ENCODE results near the gene SEC22C.
A peak's percentile ranks its signal among the peaks of the same experiment; 100 is the strongest.

The SEC22C gene

GRCh38 chr3:42520336-42520735, 61.4 kb downstream of the SEC22C start:
- H4K91ac ChIP-seq (ENCODE audit: low read depth, low read length, poor library complexity) = no peak overlapping the region
- no peak overlapping the region for H2BK120ac ChIP-seq (ENCODE audit: low read depth, low read length)
- H3K18ac ChIP-seq (ENCODE audit: low read length) = no peak overlapping the region
- H3K9me3 ChIP-seq (replicated peaks in 1 of 2; ENCODE audit: control insufficient read depth in 2 of 2, insufficient read depth in 1 of 2, low read depth in 1 of 2, low read length in 2 of 2) = no peaks in the 10 kb centered on the region
- H3K4ac ChIP-seq (ENCODE audit: low read length) = no peak overlapping the region
- H3K9ac ChIP-seq (ENCODE audit: low read depth, low read length, poor library complexity) = no peak overlapping the region
- no peak overlapping the region for H3K4me2 ChIP-seq (ENCODE audit: insufficient read depth, low read length, poor library complexity, severe bottlenecking)
- H3K27ac ChIP-seq (replicated peaks; ENCODE audit: low read length) = no peak overlapping the region
- H3K4me1 ChIP-seq (ENCODE audit: control insufficient read depth in 2 of 2, insufficient read depth in 1 of 2, low read depth in 1 of 2, low read length in 2 of 2) = peaks cover 0 to 6% of the 10 kb centered on the region in 2 donors
- no peak overlapping the region for H4K8ac ChIP-seq (ENCODE audit: low read depth, low read length)
- no peaks in the 10 kb centered on the region for H3K79me1 ChIP-seq (ENCODE audit: low read depth, low read length)
- no CpG with 5 or more reads among the region's 4 CpGs for WGBS, 2 donors (ENCODE audit: extremely low coverage in 2 of 2, insufficient read length in 2 of 2, insufficient replicate concordance in 1 of 2)
- no peak overlapping the region for H2AFZ ChIP-seq (ENCODE audit: low read length)
- H3K36me3 ChIP-seq (replicated peaks in 1 of 2; ENCODE audit: control insufficient read depth in 2 of 2, insufficient read depth in 2 of 2, low read length in 2 of 2) = no peaks in the 10 kb centered on the region
- no peak overlapping the region for H2BK5ac ChIP-seq (ENCODE audit: low read length)
- no peak overlapping the region for H3K14ac ChIP-seq (ENCODE audit: low read length)
- no peak overlapping the region for H2BK12ac ChIP-seq (ENCODE audit: low read length)
- DNase-seq (ENCODE audit: low spot score) = no peak
- H3K23ac ChIP-seq (ENCODE audit: low read depth, low read length, poor library complexity) = no peak overlapping the region
- H3K27me3 ChIP-seq (ENCODE audit: control insufficient read depth in 3 of 3, insufficient read depth in 3 of 3, low read depth in 1 of 3, low read length in 3 of 3) = no peaks in the 10 kb centered on the region
- no peak overlapping the region for H2BK15ac ChIP-seq (ENCODE audit: low read length)
- H2AK5ac ChIP-seq (ENCODE audit: low read depth, low read length) = peak overlapping the region; percentile 14
- no peak overlapping the region for H3K4me3 ChIP-seq (ENCODE audit: low read length in 2 of 2)

GRCh38 chr3:42519568-42519962, 62.2 kb downstream of the SEC22C start:
- Histone ChIP-seq H3K14ac (ENCODE audit: low read length) (no peak overlapping the region), H3K4ac (ENCODE audit: low read length) (no peak overlapping the region), H3K4me2 (ENCODE audit: insufficient read depth, low read length, poor library complexity, severe bottlenecking) (no peak overlapping the region), H2AFZ (ENCODE audit: low read length) (no peak overlapping the region), H3K27ac (replicated peaks; ENCODE audit: low read length) (no peak overlapping the region), H3K18ac (ENCODE audit: low read length) (no peak overlapping the region), H3K23ac (ENCODE audit: low read depth, low read length, poor library complexity) (no peak overlapping the region), H3K4me3 (ENCODE audit: low read length in 2 of 2) (no peak overlapping the region), H2BK120ac (ENCODE audit: low read depth, low read length) (no peak overlapping the region), H3K9me3 (replicated peaks in 1 of 2; ENCODE audit: control insufficient read depth in 2 of 2, insufficient read depth in 1 of 2, low read depth in 1 of 2, low read length in 2 of 2) (no peaks in the 10 kb centered on the region), H4K91ac (ENCODE audit: low read depth, low read length, poor library complexity) (no peak overlapping the region), H2BK15ac (ENCODE audit: low read length) (no peak overlapping the region), H3K4me1 (ENCODE audit: control insufficient read depth in 2 of 2, insufficient read depth in 1 of 2, low read depth in 1 of 2, low read length in 2 of 2) (no peaks in the 10 kb centered on the region), H2BK5ac (ENCODE audit: low read length) (no peak overlapping the region), H3K9ac (ENCODE audit: low read depth, low read length, poor library complexity) (no peak overlapping the region), H2BK12ac (ENCODE audit: low read length) (no peak overlapping the region), H2AK5ac (ENCODE audit: low read depth, low read length) (no peak overlapping the region), H3K36me3 (replicated peaks in 1 of 2; ENCODE audit: control insufficient read depth in 2 of 2, insufficient read depth in 2 of 2, low read length in 2 of 2) (no peaks in the 10 kb centered on the region), H3K27me3 (ENCODE audit: control insufficient read depth in 3 of 3, insufficient read depth in 3 of 3, low read depth in 1 of 3, low read length in 3 of 3) (no peaks in the 10 kb centered on the region), H4K8ac (ENCODE audit: low read depth, low read length) (no peak overlapping the region), H3K79me1 (ENCODE audit: low read depth, low read length) (no peaks in the 10 kb centered on the region)
- no CpG with 5 or more reads among the region's 2 CpGs for WGBS, 2 donors (ENCODE audit: extremely low coverage in 2 of 2, insufficient read length in 2 of 2, insufficient replicate concordance in 1 of 2)
- no peak for DNase-seq (ENCODE audit: low spot score)

GRCh38 chr3:42518800-42519567, 62.8 kb downstream of the SEC22C start:
- H3K18ac ChIP-seq (ENCODE audit: low read length) = peak overlapping the region; percentile 65
- H2BK15ac ChIP-seq (ENCODE audit: low read length) = no peak overlapping the region
- H3K14ac ChIP-seq (ENCODE audit: low read length) = no peak overlapping the region
- peak overlapping the region; percentile 30 for H3K9ac ChIP-seq (ENCODE audit: low read depth, low read length, poor library complexity)
- no peaks in the 10 kb centered on the region for H3K36me3 ChIP-seq (replicated peaks in 1 of 2; ENCODE audit: control insufficient read depth in 2 of 2, insufficient read depth in 2 of 2, low read length in 2 of 2)
- no peak for DNase-seq (ENCODE audit: low spot score)
- H2AFZ ChIP-seq (ENCODE audit: low read length) = no peak overlapping the region
- no peak overlapping the region for H4K8ac ChIP-seq (ENCODE audit: low read depth, low read length)
- no peaks in the 10 kb centered on the region for H3K79me1 ChIP-seq (ENCODE audit: low read depth, low read length)
- H3K27me3 ChIP-seq (ENCODE audit: control insufficient read depth in 3 of 3, insufficient read depth in 3 of 3, low read depth in 1 of 3, low read length in 3 of 3) = no peaks in the 10 kb centered on the region
- peak overlapping the region in 1 of 2 donors; percentile 9 for H3K4me3 ChIP-seq (ENCODE audit: low read length in 2 of 2)
- no peak overlapping the region for H2AK5ac ChIP-seq (ENCODE audit: low read depth, low read length)
- H3K4ac ChIP-seq (ENCODE audit: low read length) = no peak overlapping the region
- no peak overlapping the region for H2BK120ac ChIP-seq (ENCODE audit: low read depth, low read length)
- H4K91ac ChIP-seq (ENCODE audit: low read depth, low read length, poor library complexity) = no peak overlapping the region
- H2BK12ac ChIP-seq (ENCODE audit: low read length) = peak overlapping the region; percentile 46
- H2BK5ac ChIP-seq (ENCODE audit: low read length) = no peak overlapping the region
- H3K27ac ChIP-seq (replicated peaks; ENCODE audit: low read length) = no peak overlapping the region
- no peaks in the 10 kb centered on the region for H3K9me3 ChIP-seq (replicated peaks in 1 of 2; ENCODE audit: control insufficient read depth in 2 of 2, insufficient read depth in 1 of 2, low read depth in 1 of 2, low read length in 2 of 2)
- H3K23ac ChIP-seq (ENCODE audit: low read depth, low read length, poor library complexity) = peak overlapping the region; percentile 25
- no CpG with 5 or more reads among the region's 6 CpGs for WGBS, 2 donors (ENCODE audit: extremely low coverage in 2 of 2, insufficient read length in 2 of 2, insufficient replicate concordance in 1 of 2)
- H3K4me2 ChIP-seq (ENCODE audit: insufficient read depth, low read length, poor library complexity, severe bottlenecking) = no peak overlapping the region
- H3K4me1 ChIP-seq (ENCODE audit: control insufficient read depth in 2 of 2, insufficient read depth in 1 of 2, low read depth in 1 of 2, low read length in 2 of 2) = no peaks in the 10 kb centered on the region

- no peak overlapping the region for H2AFZ ChIP-seq (ENCODE audit: low read length)
- WGBS, 2 donors (ENCODE audit: extremely low coverage in 2 of 2, insufficient read length in 2 of 2, insufficient replicate concordance in 1 of 2) = no CpG with 5 or more reads among the region's 4 CpGs
Measured at GRCh38 chr3:42517117-42517516, 64.7 kb downstream of the SEC22C start.

More at GRCh38 chr3:42517117-42517516, 64.7 kb downstream of the SEC22C start:
- H4K91ac ChIP-seq (ENCODE audit: low read depth, low read length, poor library complexity) = no peak overlapping the region
- H2AK5ac ChIP-seq (ENCODE audit: low read depth, low read length) = peak overlapping the region; percentile 20
- no peaks in the 10 kb centered on the region for H3K79me1 ChIP-seq (ENCODE audit: low read depth, low read length)
- H3K4me2 ChIP-seq (ENCODE audit: insufficient read depth, low read length, poor library complexity, severe bottlenecking) = no peak overlapping the region
- H3K27ac ChIP-seq (replicated peaks; ENCODE audit: low read length) = no peak overlapping the region
- no peak overlapping the region for H2BK120ac ChIP-seq (ENCODE audit: low read depth, low read length)
- no peak overlapping the region for H3K4ac ChIP-seq (ENCODE audit: low read length)
- no peaks in the 10 kb centered on the region for H3K36me3 ChIP-seq (replicated peaks in 1 of 2; ENCODE audit: control insufficient read depth in 2 of 2, insufficient read depth in 2 of 2, low read length in 2 of 2)
- H3K23ac ChIP-seq (ENCODE audit: low read depth, low read length, poor library complexity) = no peak overlapping the region
- H4K8ac ChIP-seq (ENCODE audit: low read depth, low read length) = no peak overlapping the region
- no peak overlapping the region for H2BK12ac ChIP-seq (ENCODE audit: low read length)
- no peaks in the 10 kb centered on the region for H3K27me3 ChIP-seq (ENCODE audit: control insufficient read depth in 3 of 3, insufficient read depth in 3 of 3, low read depth in 1 of 3, low read length in 3 of 3)
- no peaks in the 10 kb centered on the region for H3K9me3 ChIP-seq (replicated peaks in 1 of 2; ENCODE audit: control insufficient read depth in 2 of 2, insufficient read depth in 1 of 2, low read depth in 1 of 2, low read length in 2 of 2)
- no peak overlapping the region for H3K9ac ChIP-seq (ENCODE audit: low read depth, low read length, poor library complexity)
- no peaks in the 10 kb centered on the region for H3K4me1 ChIP-seq (ENCODE audit: control insufficient read depth in 2 of 2, insufficient read depth in 1 of 2, low read depth in 1 of 2, low read length in 2 of 2)
- no peak overlapping the region for H2BK15ac ChIP-seq (ENCODE audit: low read length)
- no peak overlapping the region for H3K14ac ChIP-seq (ENCODE audit: low read length)
- peak overlapping the region; percentile 58 for H2BK5ac ChIP-seq (ENCODE audit: low read length)
- no peak overlapping the region for H3K4me3 ChIP-seq (ENCODE audit: low read length in 2 of 2)
- DNase-seq (ENCODE audit: low spot score) = no peak
- no peak overlapping the region for H3K18ac ChIP-seq (ENCODE audit: low read length)
